NCI-H2107 treated with DMSO at 0.1 percent for 48 hours (cell line): ENCODE results near the gene DRAXIN.

Experiments used
- DNase-seq: peaks from one replicate; lab custom pipeline; 2025; ENCODE audit not compliant: unreplicated experiment; lab: John Stamatoyannopoulos, UW

The DRAXIN gene

GRCh38 chr1:11654939-11655808, 36.3 kb upstream of the DRAXIN start:
- no peak for DNase-seq

GRCh38 chr1:11657654-11658053, 33.9 kb upstream of the DRAXIN start:
- DNase-seq = no peak

GRCh38 chr1:11658542-11658941, 33.0 kb upstream of the DRAXIN start:
- DNase-seq = no peak

- no peak for DNase-seq
Observed at GRCh38 chr1:11659748-11660147, 31.8 kb upstream of the DRAXIN start.

GRCh38 chr1:11661103-11661502, 30.4 kb upstream of the DRAXIN start:
- DNase-seq = no peak

- no peak for DNase-seq
Observed at GRCh38 chr1:11664336-11665065, 27.0 kb upstream of the DRAXIN start.

GRCh38 chr1:11668516-11668915, 23.0 kb upstream of the DRAXIN start:
- DNase-seq = no peak

GRCh38 chr1:11670747-11671146, 20.8 kb upstream of the DRAXIN start:
- DNase-seq = no peak

GRCh38 chr1:11671205-11671543, 20.3 kb upstream of the DRAXIN start:
- DNase-seq = no peak

GRCh38 chr1:11671544-11672286, 19.8 kb upstream of the DRAXIN start:
- no peak for DNase-seq

GRCh38 chr1:11673089-11673769, 18.3 kb upstream of the DRAXIN start:
- DNase-seq = no peak

GRCh38 chr1:11674488-11674887, 17.0 kb upstream of the DRAXIN start:
- DNase-seq = no peak

- DNase-seq = no peak
Observed at GRCh38 chr1:11675325-11675724, 16.2 kb upstream of the DRAXIN start.

- DNase-seq = no peak
Observed at GRCh38 chr1:11676386-11677103, 15.0 kb upstream of the DRAXIN start.

- DNase-seq = no peak
Observed at GRCh38 chr1:11678442-11678841, 13.1 kb upstream of the DRAXIN start.

GRCh38 chr1:11680270-11681070, 11.0 kb upstream of the DRAXIN start:
- no peak for DNase-seq

GRCh38 chr1:11681071-11681771, 10.3 kb upstream of the DRAXIN start, which contains the start of gene MAD2L2:
Gene MAD2L2 (minus strand): TSS chr1:11681148. CDS start chr1:11680601, 547 bp downstream.
- no peak for DNase-seq

GRCh38 chr1:11682287-11682771, 9.2 kb upstream of the DRAXIN start:
- DNase-seq = no peak

- DNase-seq = no peak
Observed at GRCh38 chr1:11682799-11683198, 8.7 kb upstream of the DRAXIN start.
